Cerebellar cortex (tissue), 1 donor: ENCODE results near the gene NOX5.
"Not testable (repeated sequence)": the region's sequence is repeated elsewhere in the genome, so short reads cannot be mapped to it uniquely, and the experiment has no call there.

Source experiments
- DNase-seq: peaks from one replicate; pipeline ENCODE4 v3.0.0-alpha.2; 2015; ENCODE audit warnings: low spot score

NOX5 gene, protein sequence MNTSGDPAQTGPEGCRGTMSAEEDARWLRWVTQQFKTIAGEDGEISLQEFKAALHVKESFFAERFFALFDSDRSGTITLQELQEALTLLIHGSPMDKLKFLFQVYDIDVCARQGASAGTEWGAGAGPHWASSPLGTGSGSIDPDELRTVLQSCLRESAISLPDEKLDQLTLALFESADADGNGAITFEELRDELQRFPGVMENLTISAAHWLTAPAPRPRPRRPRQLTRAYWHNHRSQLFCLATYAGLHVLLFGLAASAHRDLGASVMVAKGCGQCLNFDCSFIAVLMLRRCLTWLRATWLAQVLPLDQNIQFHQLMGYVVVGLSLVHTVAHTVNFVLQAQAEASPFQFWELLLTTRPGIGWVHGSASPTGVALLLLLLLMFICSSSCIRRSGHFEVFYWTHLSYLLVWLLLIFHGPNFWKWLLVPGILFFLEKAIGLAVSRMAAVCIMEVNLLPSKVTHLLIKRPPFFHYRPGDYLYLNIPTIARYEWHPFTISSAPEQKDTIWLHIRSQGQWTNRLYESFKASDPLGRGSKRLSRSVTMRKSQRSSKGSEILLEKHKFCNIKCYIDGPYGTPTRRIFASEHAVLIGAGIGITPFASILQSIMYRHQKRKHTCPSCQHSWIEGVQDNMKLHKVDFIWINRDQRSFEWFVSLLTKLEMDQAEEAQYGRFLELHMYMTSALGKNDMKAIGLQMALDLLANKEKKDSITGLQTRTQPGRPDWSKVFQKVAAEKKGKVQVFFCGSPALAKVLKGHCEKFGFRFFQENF

DNA sequence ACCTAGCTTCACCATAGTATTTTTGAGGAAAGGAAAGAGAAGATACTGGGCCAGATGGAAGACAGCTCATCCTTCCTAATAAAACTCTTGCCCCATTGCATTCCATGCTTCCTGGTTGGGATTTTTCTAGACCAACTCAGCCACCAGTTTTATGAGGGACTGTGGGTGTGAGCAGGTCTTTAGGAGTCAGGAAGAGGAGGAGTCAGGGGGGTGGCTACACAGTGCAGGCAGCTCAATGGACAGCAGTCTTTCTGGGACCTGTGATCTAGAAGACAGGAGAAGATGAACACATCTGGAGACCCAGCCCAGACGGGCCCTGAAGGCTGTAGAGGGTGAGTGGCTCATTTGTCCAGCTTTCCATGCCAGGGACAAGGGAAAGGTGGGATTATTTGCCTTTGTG, at the start of gene NOX5:
NOX5 (plus strand) TSS at position 242 of the 400 bp plus-strand sequence; CDS start at position 283, 41 bp downstream.
- DNase-seq, result no peak

DNA sequence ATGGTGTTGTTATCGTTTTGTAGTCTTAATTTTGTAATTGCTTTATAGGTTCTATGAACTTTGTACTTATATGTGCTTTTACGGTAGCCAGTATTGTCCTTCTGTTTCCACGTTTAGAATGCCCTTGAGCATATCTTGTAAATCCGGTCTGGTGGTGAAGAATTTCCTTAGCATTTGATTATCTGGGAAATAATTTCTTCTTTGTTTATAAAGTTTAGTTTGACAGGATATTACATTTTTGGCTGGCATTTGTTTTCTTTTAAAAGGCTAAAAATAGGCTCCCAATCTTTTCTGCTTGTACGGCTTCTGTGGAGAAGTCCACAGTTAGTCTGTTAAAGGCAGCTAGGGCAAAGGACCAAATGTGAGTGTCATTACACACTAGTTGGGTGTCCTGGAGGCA, 47.5 kb upstream of the NOX5 start:
- DNase-seq, result no peak

DNA sequence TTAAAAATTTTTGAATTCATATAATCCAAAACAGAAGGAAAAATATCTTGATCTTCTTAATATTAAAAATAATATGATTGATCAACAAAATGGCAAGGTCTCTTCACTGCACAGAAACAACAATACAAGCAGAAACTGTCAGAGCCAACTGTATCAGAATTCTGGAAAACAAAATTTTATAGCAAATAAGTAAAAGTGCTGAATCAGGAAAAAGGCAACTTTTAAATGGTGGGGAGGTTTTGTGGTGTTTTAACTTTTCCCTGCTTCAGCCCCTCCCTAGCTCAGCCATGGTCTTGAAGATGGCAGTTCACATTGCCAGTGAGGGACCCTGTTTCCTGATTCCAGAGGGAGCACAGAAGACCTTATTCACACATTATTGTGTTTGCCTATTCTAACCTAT, 46.5 kb upstream of the NOX5 start:
- DNase-seq, result no peak

DNA sequence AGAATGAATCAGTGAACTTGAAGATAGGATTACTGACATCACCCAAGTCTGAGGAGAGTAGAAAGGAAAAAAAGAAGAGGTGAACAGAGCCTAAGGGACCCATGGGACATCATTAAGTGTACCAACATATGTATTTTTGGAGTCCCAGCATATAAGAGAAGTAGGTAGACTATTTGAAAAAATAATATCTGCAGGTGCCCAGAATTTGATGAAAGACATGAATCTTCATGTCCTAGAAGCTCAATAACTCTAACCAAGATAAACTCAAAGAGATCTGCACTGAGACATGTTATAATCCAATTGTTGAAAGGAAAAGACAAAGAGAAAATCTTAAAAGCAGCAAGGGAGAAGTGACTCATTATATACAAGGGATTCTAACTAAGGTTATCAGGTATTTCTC, 45.2 kb upstream of the NOX5 start:
- DNase-seq, result no peak

DNA sequence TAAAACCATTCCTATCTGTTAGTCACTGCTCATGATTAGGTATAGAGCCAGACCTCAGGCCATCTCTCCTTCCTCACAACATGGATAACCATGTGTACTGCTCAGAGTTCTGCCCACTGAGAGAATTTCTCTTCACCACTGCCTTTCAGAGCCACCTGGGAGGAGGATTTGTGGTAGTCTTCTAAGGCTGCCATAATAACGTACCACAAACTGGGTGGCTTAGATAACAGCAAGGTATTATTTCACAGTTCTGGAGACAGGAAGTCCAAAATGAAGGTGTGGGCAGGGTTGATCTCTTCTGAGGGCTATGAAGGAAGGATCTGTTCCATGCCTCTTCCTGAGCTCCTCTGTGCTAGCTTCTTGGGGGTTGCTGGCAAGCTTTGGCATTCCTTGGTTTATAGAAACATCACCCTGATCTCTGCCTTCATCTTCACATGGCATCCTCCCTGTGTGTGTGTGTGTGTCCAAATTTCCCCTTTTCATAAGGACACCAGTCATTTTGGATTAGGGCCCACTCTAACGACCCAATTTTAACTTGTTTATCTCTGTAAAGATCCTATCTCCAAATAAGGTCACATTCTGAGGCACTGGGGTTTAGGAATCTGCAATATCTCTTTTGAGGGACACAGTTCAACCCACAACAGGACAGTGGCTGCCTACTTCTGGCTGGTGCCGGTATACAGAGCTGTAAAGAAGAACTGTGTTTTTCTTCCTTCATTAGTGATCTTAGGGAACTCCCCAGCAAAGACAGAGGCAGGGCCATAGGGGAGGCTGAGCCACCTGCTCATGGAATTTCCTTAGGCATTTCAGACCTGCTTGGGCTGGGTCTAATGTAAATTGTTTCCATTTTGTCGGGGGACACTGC, 42.1 kb upstream of the NOX5 start:
- DNase-seq, result no peak

DNA sequence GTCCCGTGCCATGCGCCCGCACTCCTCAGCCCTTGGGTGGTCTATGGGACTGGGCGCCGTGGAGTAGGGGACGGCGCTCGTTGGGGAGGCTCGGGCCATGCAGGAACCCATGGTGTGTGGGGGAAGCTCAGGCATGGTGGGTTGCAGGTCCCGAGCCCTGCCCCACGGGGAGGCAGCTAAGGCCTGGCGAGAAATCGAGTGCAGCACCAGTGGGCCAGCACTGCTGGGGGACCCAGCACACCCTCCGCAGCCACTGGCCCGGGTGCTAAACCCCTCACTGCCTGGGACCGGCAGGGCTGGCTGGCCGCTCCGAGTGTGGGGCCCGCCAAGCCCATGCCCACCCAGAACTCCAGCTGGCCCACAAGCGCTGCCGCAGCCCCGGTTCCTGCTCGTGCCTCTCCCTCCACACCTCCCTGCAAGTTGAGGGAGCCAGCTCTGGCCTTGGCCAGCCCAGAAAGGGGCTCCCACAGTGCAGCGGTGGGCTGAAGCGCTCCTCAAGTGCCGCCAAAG, 38.8 kb upstream of the NOX5 start:
- DNase-seq, result not testable (repeated sequence)

DNA sequence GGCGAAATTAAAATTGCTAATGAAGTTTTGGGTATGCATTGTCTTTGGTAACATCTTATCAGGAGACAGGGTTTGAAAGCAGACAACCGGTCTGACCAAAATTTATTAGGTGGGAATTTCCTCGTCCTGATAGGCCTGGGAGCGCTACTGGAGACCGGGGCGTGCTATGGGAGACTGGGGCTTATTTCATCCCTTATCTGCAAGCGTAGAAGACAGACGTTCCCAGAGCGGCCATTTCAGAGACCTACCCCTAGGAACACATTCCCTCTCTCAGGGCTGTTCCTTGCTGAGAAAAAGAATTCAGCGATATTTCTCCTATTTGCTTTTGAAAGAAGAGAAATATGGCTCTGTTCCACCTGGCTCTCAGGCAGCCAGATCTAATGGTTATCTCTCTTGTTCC, 37.1 kb upstream of the NOX5 start:
- DNase-seq, result not testable (repeated sequence)

DNA sequence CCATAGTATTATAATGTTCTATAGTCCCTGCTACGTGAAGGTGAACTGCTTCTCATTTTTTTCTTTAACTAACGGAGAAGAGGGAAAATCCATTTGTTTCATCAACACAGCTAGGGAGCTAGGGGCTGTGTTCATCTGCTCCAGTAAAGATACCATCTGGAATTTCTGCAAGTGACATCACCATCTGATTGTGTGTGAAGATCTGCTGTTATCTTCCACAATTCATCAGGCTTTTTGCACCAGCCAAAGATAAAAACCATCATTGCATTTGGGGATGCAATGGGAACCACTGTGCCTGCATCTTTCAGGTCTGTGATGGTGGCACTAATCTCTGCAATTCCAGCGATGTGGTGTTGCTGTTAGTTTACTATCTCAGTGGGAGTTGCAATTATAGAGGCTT, 35.5 kb upstream of the NOX5 start:
- DNase-seq, result no peak

DNA sequence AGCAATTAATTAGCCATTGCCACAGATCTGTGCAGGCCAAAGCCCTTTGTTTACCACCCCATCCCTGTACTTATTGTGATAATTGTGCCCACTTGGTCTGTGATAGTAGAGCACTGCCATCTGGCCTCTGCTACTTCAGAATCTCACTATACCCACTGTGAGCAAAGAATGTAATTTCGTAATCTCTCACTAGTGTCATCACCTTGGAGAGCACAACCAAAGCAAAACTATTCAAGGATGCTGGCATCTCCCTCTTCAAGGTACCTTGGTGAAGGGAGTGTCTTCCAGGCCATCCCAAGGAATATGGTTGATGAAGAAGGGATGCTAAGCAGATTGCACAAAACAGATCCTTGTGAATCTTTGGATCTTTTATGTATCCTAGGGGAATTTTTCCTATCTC, 34.7 kb upstream of the NOX5 start:
- DNase-seq, result no peak

DNA sequence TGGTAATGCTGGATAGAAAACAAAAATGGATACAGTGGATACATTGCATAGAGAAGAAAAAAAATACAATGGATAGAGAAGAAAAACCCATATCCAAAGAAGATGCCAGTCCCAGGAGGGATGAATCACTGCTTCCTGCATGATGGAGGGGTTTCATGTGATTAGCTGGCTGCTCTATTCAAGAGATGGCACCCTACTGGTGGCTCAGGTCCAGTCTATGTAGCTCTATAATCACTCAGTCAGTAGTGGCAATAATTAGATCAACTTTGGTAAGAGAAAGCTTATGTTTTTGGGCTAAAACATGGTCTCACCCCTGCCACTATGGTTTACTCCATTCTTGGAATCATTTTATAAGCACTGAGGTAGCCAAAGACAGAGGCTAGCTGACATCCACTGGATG, 33.7 kb upstream of the NOX5 start:
- no peak for DNase-seq

DNA sequence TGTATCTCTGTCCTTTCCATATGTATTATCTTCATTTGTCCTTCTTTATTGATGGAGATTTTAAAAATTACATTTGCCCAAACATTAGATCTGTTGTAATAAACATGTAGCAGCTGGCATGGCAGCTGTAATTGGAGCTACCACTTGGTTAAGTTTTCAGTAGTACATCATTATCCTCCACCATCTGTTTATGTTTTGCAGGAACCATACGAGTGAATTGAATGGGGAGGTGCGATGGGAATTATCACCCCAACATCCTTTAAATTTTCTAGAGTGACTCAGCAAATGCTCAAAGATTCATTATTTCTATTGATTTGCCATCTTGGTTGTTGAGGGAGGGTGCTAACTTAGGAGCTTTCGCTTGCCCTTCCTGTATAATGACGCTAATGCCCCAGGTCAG, 32.6 kb upstream of the NOX5 start:
- DNase-seq, result no peak

DNA sequence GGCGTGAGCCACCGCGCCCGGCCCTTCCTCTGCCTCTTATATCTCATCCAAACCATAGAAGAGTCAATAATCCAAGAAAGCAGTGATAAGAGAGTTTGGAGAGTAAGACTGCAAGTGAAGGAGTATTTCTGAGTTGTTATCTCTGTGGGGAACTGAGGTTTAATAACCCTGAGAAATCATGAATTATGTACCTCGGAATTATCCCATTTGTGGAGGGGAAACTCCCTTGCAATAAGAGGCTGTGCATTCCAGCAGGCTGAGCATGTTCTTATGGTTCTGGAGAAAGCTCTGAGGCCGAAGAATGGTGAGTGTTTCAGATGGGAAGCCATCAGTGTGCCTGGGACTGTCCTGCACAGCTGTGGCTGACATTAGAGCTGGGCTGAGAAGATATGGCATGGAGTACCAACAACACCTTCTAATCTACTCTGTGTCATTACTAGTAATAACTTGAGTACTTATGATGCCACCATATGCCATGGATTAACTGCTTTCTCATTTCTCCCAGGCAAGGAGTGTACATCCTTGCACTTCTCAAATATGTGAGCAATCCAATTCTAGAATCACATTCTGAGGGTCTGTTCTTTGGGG, 31.4 kb upstream of the NOX5 start:
- no peak for DNase-seq

DNA sequence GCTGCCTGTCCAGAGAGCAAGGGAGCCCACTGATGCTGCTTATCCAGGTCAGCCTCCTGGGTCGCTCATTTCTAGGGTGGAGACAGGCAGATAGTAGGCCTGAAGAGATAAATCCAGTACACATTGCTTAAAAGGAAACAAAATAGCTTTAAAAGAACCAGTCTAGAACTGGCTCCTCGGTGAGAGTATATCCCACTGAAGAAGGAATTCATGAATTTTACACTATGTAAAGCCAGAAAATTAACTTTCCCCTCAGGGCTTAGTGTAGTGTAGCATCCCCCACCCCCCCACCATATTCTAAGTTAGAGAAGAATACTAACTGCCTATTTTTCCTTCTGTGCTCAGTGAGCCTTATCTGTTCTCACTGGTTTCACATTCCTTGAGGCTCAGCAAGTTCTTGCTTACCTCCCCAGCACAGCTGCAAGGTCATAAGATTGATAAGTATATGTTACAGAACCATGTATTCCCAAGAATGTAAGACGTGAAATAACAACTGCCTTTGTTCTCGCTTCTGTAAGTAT, 30.5 kb upstream of the NOX5 start:
- no peak for DNase-seq

DNA sequence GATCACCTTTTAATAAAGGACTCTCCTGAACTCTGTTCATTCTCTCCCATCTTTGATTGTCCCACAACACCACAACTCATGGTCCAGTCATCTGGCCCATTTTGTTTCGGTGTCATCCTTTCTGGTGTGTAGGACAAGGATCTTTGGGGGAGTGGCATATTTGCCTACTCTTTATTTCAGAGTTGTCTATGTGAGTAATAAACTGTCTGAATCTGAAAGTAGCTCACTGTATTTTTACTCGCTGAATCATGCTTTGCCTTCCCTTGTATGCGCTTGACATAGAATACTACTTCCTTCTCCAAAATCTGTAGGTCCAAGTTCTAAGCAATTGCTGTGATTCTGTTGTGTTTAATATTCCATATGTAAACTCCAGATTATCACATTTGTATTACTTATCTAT, 29.9 kb upstream of the NOX5 start:
- DNase-seq, result no peak

DNA sequence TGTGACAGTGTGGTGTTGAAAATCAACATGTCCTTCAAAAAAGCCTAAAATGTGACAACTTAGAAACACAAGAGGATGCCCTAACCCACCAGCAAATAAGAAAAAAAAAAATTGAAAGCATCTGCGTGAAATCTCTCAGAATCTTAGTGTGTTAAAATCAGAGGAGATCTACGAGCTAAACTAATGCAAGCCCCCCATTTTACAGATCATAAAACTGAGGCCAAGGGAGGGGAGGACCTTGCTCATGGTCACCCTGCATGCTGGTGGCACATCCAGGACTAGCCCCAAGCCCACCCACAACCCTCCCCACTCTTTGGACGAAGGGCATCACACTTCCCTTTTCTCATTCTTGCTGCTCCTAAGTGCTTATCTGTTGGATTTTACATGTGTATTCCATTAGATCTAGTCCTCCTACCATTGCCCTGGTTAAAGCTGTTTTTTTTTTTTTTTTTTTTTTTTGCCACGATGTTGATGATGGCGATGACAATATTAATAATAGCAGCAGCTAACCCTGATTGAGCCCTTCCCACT, 29.1 kb upstream of the NOX5 start:
- no peak for DNase-seq

DNA sequence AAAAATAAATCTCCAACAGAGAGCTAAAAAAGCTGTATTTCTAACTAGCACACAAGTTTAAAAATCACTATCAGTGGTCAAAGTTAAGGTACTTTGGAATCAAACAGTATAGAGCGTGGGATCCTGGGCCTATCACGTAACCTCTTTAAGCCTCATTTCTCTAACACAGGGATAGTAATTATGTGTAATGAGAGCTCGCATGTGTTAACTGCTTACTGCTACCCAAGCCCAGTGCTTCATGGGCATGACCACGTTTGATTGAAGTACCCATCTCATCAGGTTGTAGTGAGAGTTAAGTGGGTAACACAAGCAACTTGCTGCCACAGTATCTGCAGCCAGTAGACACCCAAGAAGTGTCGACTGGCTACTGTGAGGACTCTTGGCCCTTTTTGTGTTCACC, 28.2 kb upstream of the NOX5 start:
- DNase-seq, result no peak

DNA sequence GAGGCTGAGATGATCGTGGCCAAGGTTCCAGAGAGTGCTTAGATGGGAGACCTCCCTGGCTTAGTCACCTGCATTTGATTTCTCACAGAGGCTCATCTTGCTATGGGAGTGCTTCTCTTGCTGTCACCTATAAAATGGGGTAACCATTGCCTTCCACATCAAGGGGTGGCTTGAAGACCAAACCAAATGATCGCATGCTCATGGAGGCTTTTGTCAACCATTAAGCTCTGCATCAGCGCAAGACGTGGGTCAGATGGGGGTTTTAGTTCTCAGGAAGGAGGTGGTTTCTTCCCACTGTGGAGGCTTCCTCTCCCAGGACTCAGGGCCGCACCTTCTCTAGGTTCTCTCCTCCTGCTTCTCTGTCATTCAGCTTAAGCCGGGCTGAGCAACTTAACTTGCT, 27.4 kb upstream of the NOX5 start:
- no peak for DNase-seq

DNA sequence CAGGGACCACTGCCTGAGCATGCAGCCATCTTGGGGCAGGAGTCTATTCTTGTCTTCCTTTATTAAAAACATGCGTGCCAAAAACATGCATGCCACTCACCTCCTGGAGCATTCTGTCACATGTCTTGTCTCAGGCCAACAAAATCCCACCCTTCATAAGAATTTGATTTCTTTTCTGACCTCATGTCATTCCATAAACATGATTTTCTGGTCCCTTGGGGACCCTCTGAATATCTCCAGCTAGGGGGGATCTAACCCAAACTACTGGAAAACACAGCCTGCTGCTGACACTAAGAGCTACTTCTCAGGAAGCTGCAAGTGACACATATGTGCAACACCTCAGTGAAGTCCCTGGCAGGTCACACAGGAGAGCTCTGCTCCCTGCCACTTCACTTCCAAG, 26.8 kb upstream of the NOX5 start:
- DNase-seq, result no peak

DNA sequence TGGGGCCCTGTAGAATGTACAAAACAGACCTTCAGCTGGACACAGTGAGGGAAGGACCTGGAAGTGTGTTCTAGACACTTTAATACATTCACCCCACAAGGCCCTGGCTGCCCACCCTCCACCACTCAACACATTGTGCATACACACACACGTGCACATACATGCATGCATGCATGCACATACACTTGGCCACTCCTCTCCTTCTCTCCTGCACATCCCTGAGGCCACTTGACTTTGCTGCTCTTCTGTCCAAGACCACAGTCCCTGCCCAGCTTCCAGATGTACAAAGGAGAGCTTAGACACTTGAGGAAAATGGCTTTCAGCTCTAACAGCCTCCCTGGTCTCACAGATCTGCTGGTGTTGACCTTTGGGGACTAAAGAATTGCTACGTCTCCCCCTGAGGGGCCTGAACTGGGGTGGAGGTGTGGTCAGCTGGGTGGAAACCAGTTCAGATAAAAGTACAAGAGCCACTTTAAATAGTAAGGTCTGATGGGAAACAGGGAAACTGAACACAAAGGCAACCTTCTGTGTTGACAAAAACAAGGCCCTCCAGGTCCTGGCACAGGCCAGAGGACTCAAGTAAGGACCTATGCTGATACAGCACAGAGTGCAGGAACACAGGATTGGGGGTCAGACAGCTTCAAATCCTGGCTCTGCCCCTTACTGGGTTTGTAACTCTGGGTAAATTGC, 24.8 kb upstream of the NOX5 start:
- DNase-seq, result no peak

DNA sequence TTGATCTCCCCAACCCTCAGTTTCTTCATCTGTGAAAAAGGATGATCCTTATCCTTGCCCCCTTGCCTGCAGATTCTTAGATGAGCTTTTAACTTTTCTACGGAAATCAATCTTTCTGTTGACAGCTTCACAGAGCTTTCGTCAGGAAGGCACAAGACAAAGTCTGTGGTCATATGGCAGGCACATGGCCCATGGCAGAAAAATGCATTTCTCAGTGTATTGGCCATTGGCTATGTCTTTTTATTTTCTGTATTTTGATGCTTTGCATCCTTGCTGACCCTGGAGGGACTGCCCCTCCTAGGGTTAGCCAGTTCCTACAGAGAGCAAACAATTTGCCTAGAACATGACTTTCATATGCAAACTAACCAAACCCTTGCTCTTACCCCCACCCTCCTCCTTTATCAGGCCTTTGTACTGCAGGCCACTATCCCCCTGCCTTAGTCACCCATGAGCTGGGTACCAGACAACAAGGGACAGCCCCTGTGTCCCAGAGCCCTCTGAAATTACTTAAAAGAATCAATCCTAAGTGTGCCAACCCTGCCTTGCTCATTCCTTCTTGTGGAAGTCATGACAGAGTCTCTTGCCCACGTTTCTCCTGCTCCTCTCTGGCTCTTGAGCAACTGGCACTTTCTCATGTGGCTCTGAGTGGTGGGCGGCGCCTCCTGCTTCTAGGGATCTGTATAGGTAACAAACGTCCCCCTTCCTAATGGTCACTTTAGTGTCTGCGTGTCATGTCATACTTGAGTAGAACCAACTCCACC, 24.1 kb upstream of the NOX5 start:
- no peak for DNase-seq
